PC-3 (cell line): ENCODE measurements around the gene IL31RA.

Experiments used
- CTCF ChIP-seq: fragments of 300-600 bp; sonication (generic); conservative IDR thresholded peaks from 2 replicates; pipeline ENCODE4 v1.5.1; 2017; ENCODE audit warnings: antibody characterized with exemption, low read depth, mild to moderate bottlenecking, low read length
- EZH2 ChIP-seq: fragments of 300-600 bp; sonication (generic); IDR thresholded peaks from one replicate; pipeline ENCODE4 v1.6.1; 2017; ENCODE audit warnings: antibody characterized with exemption, mild to moderate bottlenecking, low read length; ENCODE audit not compliant: unreplicated experiment

- TF ChIP-seq CTCF (no peak), EZH2 (no peak)
Observed at GRCh38 chr5:55899344-55899743, 48.2 kb downstream of the IL31RA start.
